H1 (cell line): ENCODE data around the gene MT1G. TPM values are rescaled to one million over a fixed set of nuclear protein-coding genes. Genes with fewer than 3 reads are reported as not detected.

Experiments used
- CTCF ChIA-PET: fragments of 300-600 bp; sonication (Branson Sonifier 250); formaldehyde crosslinking; loops from one replicate; lab custom pipeline; 2021; ENCODE audit not compliant: partially characterized antibody; lab: Charles Lee
- POLR2A ChIA-PET: fragments of 300-600 bp; sonication (Branson Sonifier 250); formaldehyde crosslinking; loops from one replicate; lab custom pipeline; 2021; ENCODE audit warnings: inconsistent platforms; ENCODE audit not compliant: partially characterized antibody; lab: Charles Lee
- DNase-seq, 2 experiments: peaks; one replicate each; pipeline versions ENCODE4 v3.0.0 to v3.0.0-alpha.2; 2010 to 2022; ENCODE audit warnings: low spot score in 2 of 2, low read depth in 1 of 2, mixed read lengths in 1 of 2
- FAIRE-seq: peaks from 2 replicates; lab custom pipeline; 2011; peaks lifted over from hg19 to GRCh38; lab: Jason Lieb, UNC
- H2AFZ ChIP-seq: 2 replicates; pipeline ENCODE4 v1.8.1; 2012; ENCODE audit warnings: low read length, inconsistent platforms
- H2AK5ac ChIP-seq: 2 replicates; pipeline ENCODE4 v1.6.1; 2013; ENCODE audit warnings: low read depth, low read length
- H2BK120ac ChIP-seq: replicated peaks from 2 replicates; pipeline ENCODE3; 2013; ENCODE audit warnings: low read depth, low read length, inconsistent platforms
- H2BK12ac ChIP-seq: 2 replicates; pipeline ENCODE4 v1.6.1; 2013; ENCODE audit warnings: low read depth, low read length
- H2BK15ac ChIP-seq: 2 replicates; pipeline ENCODE4 v1.6.1; 2013; ENCODE audit warnings: low read length
- H2BK20ac ChIP-seq: 2 replicates; pipeline ENCODE4 v1.6.1; 2013; ENCODE audit warnings: low read length
- H2BK5ac ChIP-seq: 2 replicates; pipeline ENCODE4 v1.6.1; 2013; ENCODE audit warnings: low read depth, low read length
- H3K14ac ChIP-seq: 2 replicates; pipeline ENCODE4 v1.6.1; 2013; ENCODE audit warnings: inconsistent platforms; ENCODE audit not compliant: insufficient read length
- H3K18ac ChIP-seq: 2 replicates; pipeline ENCODE4 v1.6.1; 2013; ENCODE audit warnings: low read length; ENCODE audit errors: extremely low read depth
- H3K23ac ChIP-seq: 2 replicates; pipeline ENCODE4 v1.6.1; 2013; ENCODE audit warnings: inconsistent platforms; ENCODE audit not compliant: insufficient read length
- H3K23me2 ChIP-seq: 2 replicates; pipeline ENCODE4 v1.6.1; 2013; ENCODE audit warnings: low read depth, low read length
- H3K27ac ChIP-seq: 2 replicates; pipeline ENCODE4 v1.6.1; 2011; ENCODE audit warnings: low read depth, low read length, inconsistent platforms
- H3K27me3 ChIP-seq, 4 experiments: replicated peaks in 1 of 4; 1 replicate in 1 of 4; 2 replicates in 3 of 4; pipeline versions ENCODE4 v1.6.1 to v1.8.1; 2011 to 2013; ENCODE audit warnings: low read length in 3 of 4, mild to moderate bottlenecking in 3 of 4, inconsistent platforms in 2 of 4, mixed read lengths in 2 of 4, moderate library complexity in 1 of 4; ENCODE audit not compliant: control insufficient read depth in 3 of 4, insufficient read depth in 3 of 4; ENCODE audit errors: extremely low read depth in 1 of 4
- H3K36me3 ChIP-seq, 4 experiments: 2 replicates each; pipeline versions ENCODE4 v1.6.1 to v1.8.1; 2011 to 2013; ENCODE audit warnings: mild to moderate bottlenecking in 4 of 4, low read length in 3 of 4, moderate library complexity in 2 of 4, control low read depth in 1 of 4, inconsistent platforms in 1 of 4; ENCODE audit not compliant: insufficient read depth in 4 of 4, control insufficient read depth in 2 of 4
- H3K4ac ChIP-seq: replicated peaks from 2 replicates; pipeline ENCODE3; 2013; ENCODE audit warnings: low read length, low read depth, mixed read lengths, inconsistent platforms; ENCODE audit not compliant: insufficient read length
- H3K4me1 ChIP-seq, 4 experiments: replicated peaks in 1 of 4; 1 replicate in 1 of 4; 2 replicates in 3 of 4; pipeline versions ENCODE4 v1.6.1 to v1.8.1; 2011 to 2013; ENCODE audit warnings: low read length in 3 of 4, inconsistent platforms in 2 of 4, mixed read lengths in 1 of 4; ENCODE audit not compliant: insufficient read depth in 4 of 4, control insufficient read depth in 3 of 4
- H3K4me2 ChIP-seq, 2 experiments: 2 replicates each; pipeline versions ENCODE4 v1.6.1 to v1.8.1; 2011 to 2013; ENCODE audit warnings: low read depth in 2 of 2, low read length in 2 of 2, control low read depth in 1 of 2, inconsistent platforms in 1 of 2, mild to moderate bottlenecking in 1 of 2; ENCODE audit not compliant: insufficient read depth in 1 of 2
- H3K4me3 ChIP-seq, 4 experiments: fragments of 200-600, 300-600 bp in 1 of 4; sonication (generic), shearing (Covaris generic), sonication (Bioruptor Twin) in 1 of 4; 2 replicates each; pipeline versions ENCODE4 v1.5.1 to v1.8.1; 2011 to 2016; ENCODE audit warnings: low read length in 4 of 4, low read depth in 3 of 4, control low read depth in 2 of 4, inconsistent platforms in 2 of 4, mild to moderate bottlenecking in 2 of 4, mixed read lengths in 1 of 4, moderate library complexity in 1 of 4; ENCODE audit not compliant: insufficient read depth in 2 of 4; ENCODE audit errors: extremely low read depth in 1 of 4
- H3K56ac ChIP-seq: replicated peaks from 2 replicates; pipeline ENCODE3; 2013; ENCODE audit warnings: low read depth, mild to moderate bottlenecking, mixed read lengths, low read length, inconsistent platforms; ENCODE audit not compliant: insufficient read length
- H3K79me1 ChIP-seq: 2 replicates; pipeline ENCODE4 v1.6.1; 2013; ENCODE audit warnings: low read depth, low read length, control low read depth
- H3K79me2 ChIP-seq, 2 experiments: 2 replicates each; pipeline versions ENCODE4 v1.6.1 to v1.8.1; 2012 to 2013; ENCODE audit warnings: low read length in 2 of 2, mild to moderate bottlenecking in 2 of 2, inconsistent platforms in 1 of 2; ENCODE audit not compliant: insufficient read depth in 2 of 2, control insufficient read depth in 1 of 2
- H3K9ac ChIP-seq, 4 experiments: replicated peaks in 1 of 4; 1 replicate in 1 of 4; 2 replicates in 3 of 4; pipeline versions ENCODE4 v1.6.1 to v1.8.1; 2011 to 2013; ENCODE audit warnings: low read depth in 3 of 4, low read length in 3 of 4, control low read depth in 2 of 4, mild to moderate bottlenecking in 2 of 4, moderate library complexity in 2 of 4, inconsistent platforms in 1 of 4; ENCODE audit errors: extremely low read depth in 1 of 4
- H3K9me3 ChIP-seq, 2 experiments: 2 replicates each; pipeline versions ENCODE4 v1.6.1 to v1.8.1; 2012 to 2013; ENCODE audit warnings: mild to moderate bottlenecking in 2 of 2, moderate library complexity in 2 of 2, control low read depth in 1 of 2, inconsistent platforms in 1 of 2, low read depth in 1 of 2, low read length in 1 of 2, mixed read lengths in 1 of 2; ENCODE audit not compliant: insufficient read depth in 2 of 2
- H4K20me1 ChIP-seq, 2 experiments: replicated peaks in 1 of 2; 2 replicates each; pipeline versions ENCODE3 to v1.8.1; 2011 to 2013; ENCODE audit warnings: inconsistent platforms in 2 of 2, low read length in 2 of 2, mild to moderate bottlenecking in 1 of 2; ENCODE audit not compliant: insufficient read depth in 2 of 2, control insufficient read depth in 1 of 2
- H4K5ac ChIP-seq: 2 replicates; pipeline ENCODE4 v1.6.1; 2013; ENCODE audit warnings: low read length, low read depth, mixed read lengths, inconsistent platforms; ENCODE audit not compliant: insufficient read length
- H4K8ac ChIP-seq: 2 replicates; pipeline ENCODE4 v1.8.0; 2013; ENCODE audit warnings: mild to moderate bottlenecking, moderate library complexity, low read length, inconsistent platforms; ENCODE audit not compliant: insufficient read depth; ENCODE audit errors: extremely low read depth
- H4K91ac ChIP-seq: replicated peaks from 2 replicates; pipeline ENCODE3; 2013; ENCODE audit warnings: low read length, mixed read lengths, inconsistent platforms; ENCODE audit not compliant: insufficient read length
- CEBPB ChIP-seq: IDR thresholded peaks from 2 replicates; pipeline ENCODE4 v1.6.1; 2012; ENCODE audit warnings: low read depth, low read length
- WGBS, 2 experiments: shearing (Covaris generic) in 1 of 2; methylation state at CpG; one replicate each; pipeline versions ENCODE4 v1.1.6 to v1.1.7; 2013 to 2015; ENCODE audit warnings: low lambda C conversion rate in 2 of 2, mixed read lengths in 2 of 2, inconsistent platforms in 1 of 2, low coverage in 1 of 2, missing lambda C conversion rate in 1 of 2; ENCODE audit not compliant: insufficient replicate concordance in 2 of 2, insufficient coverage in 1 of 2, insufficient read length in 1 of 2; ENCODE audit errors: extremely low coverage in 1 of 2, missing lambda C conversion rate in 1 of 2; 5-methylcytosine and 5-hydroxymethylcytosine counted together
- polyA plus RNA-seq, 7 experiments: library from polyadenylated mRNA; depleted of rRNA in 3 of 7; stranded (reverse) in 5 of 7; unstranded in 2 of 7; fragments of >200 nt in 5 of 7; fragments of 200-250 nt in 2 of 7; gene quantifications; 1 replicate in 5 of 7; 2 replicates in 1 of 7; 4 replicates in 1 of 7; pipeline versions ENCODE4 v1.2.1 to v1.2.3, GENCODE V29; 2011 to 2013; ENCODE audit warnings: missing spikeins in 2 of 7, mixed read lengths in 2 of 7
- total RNA-seq: library from RNA; stranded (reverse); fragmentation: NEBNext Ultra II Directional; extraction: Animal tissue kit (Norgen Biotek cat#: 25700); gene quantifications from 2 replicates; pipeline ENCODE4 v1.2.1, GENCODE V29; 2021

MT1G gene
- total and polyA plus RNA-seq, 2 of the 8 experiments (the other 6 are each of a cell fraction or from before 2014, with no cell fraction given), result 17.7 to 515 TPM

DNA sequence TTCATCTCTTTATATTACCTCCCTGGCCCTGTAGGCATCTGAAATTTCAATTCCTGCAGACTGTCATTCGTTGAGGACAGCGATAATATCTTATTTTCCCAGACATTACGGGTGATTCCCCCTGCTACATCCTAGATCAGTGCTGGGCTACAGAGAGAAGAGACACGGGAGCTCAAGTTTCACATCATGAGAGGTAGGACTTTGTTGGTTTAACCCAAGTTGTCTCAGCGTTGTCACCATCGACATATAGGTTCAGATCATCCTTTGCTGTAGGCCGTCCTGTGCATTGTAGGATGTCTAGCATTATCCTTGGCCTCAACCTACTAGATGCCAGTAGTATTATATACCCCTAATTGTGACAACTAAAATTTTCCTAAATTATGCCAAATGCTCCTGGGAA is 33.7 kb upstream of the MT1G start:
- Histone ChIP-seq H3K9me3 (peaks cover 0 to 4% of the 10 kb centered on the region in 2 experiments; a peak in 1 of 4 replicates), H2AK5ac (no peak overlapping the region; the same call in 1 of the 2 replicates), H2BK120ac (no peak overlapping the region), H3K23ac (no peak overlapping the region), H2BK5ac (peak overlapping the region; percentile 15; the same call in 1 of the 2 replicates), H2BK15ac (no peak overlapping the region), H2BK12ac (peak overlapping the region; percentile 11; the same call in 1 of the 2 replicates), H4K91ac (no peak overlapping the region), H3K18ac (no peak overlapping the region), H3K14ac (no peak overlapping the region), H3K4ac (no peak overlapping the region), H3K4me1 (peaks cover 0 to 2% (median 0%) of the 10 kb centered on the region in 4 experiments; a peak in 1 of 7 replicates), H3K79me2 (no peaks in the 10 kb centered on the region), H3K9ac (no peak overlapping the region), H3K36me3 (no peaks in the 10 kb centered on the region), H4K8ac (no peak overlapping the region), H2BK20ac (no peak overlapping the region), H3K4me2 (no peak overlapping the region), H3K4me3 (no peak overlapping the region), H4K5ac (no peak overlapping the region), H3K79me1 (no peaks in the 10 kb centered on the region), H3K27me3 (no peaks in the 10 kb centered on the region; a peak in 2 of 7 replicates), H2AFZ (no peak overlapping the region), H4K20me1 (no peaks in the 10 kb centered on the region), H3K27ac (no peak overlapping the region), H3K56ac (no peak overlapping the region), H3K23me2 (no peaks in the 10 kb centered on the region)
- FAIRE-seq, result peak; percentile 7
- WGBS, 2 experiments, result 79% methylated on average over 7 of the region's 7 CpGs; no CpG with 5 or more reads in 1 of the 2 experiments
- ChIA-PET POLR2A (interaction anchor here (0.8 to 3.3 kb wide), 9 partner anchors 18 to 93 kb away, joined by 3 to 25 read pairs (median 6); partner anchors contain the start of genes MT1E, MT1H, MT1X and MT2A), CTCF (interaction anchor here (0.6 to 4.8 kb wide), 48 partner anchors 9 to 220 kb away, joined by 3 to 85 read pairs (median 5); partner anchors contain the start of genes MT1B, MT1G, MT1H and MT1M)
- no peak for DNase-seq
- no peak for TF ChIP-seq CEBPB
